Measurements from ENCODE around the gene WDR41.

DNA sequence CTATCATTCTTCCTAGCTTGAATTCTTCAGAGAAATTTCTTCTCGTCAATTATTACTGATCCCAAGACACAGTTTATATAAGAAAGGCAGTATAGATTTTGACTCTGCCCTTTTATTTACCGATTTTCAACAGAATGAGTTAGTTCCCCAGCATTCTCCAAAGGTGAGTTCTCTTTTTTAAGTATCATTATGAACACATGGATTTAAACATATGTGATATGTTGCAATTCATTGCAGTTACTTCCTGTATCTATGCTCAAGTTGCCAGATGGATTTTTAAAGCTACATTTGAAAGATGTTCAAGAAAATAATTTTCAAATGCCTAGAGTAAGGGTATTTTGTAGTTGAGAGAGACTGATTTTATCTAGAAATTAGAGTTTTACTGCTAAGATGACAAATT is 8.4 kb downstream of the WDR41 start:
- no peak for TF ChIP-seq TCF7 (CRISPR knock-in tag; IDR thresholded peaks at IDR 0.05; ENCODE audit: low read depth)
- TF ChIP-seq, protein P1, sequence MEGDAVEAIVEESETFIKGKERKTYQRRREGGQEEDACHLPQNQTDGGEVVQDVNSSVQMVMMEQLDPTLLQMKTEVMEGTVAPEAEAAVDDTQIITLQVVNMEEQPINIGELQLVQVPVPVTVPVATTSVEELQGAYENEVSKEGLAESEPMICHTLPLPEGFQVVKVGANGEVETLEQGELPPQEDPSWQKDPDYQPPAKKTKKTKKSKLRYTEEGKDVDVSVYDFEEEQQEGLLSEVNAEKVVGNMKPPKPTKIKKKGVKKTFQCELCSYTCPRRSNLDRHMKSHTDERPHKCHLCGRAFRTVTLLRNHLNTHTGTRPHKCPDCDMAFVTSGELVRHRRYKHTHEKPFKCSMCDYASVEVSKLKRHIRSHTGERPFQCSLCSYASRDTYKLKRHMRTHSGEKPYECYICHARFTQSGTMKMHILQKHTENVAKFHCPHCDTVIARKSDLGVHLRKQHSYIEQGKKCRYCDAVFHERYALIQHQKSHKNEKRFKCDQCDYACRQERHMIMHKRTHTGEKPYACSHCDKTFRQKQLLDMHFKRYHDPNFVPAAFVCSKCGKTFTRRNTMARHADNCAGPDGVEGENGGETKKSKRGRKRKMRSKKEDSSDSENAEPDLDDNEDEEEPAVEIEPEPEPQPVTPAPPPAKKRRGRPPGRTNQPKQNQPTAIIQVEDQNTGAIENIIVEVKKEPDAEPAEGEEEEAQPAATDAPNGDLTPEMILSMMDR (IDR thresholded peaks at IDR 0.05): no peak
- no peak for TF ChIP-seq FOXP1 (CRISPR knock-in tag; IDR thresholded peaks at IDR 0.05; ENCODE audit: borderline replicate concordance)
- TF ChIP-seq, protein P2, sequence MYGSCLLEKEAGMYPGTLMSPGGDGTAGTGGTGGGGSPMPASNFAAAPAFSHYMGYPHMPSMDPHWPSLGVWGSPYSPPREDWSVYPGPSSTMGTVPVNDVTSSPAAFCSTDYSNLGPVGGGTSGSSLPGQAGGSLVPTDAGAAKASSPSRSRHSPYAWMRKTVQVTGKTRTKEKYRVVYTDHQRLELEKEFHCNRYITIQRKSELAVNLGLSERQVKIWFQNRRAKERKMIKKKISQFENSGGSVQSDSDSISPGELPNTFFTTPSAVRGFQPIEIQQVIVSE (CRISPR knock-in tag; IDR thresholded peaks at IDR 0.05; ENCODE audit: borderline replicate concordance): no peak
